Stimulated activated CD8-positive, alpha-beta memory T cell treated with anti-CD3 and anti-CD28 coated beads, Interleukin-4, amount 100 ng/mL, for 1 hour (primary cell): ENCODE results near the gene VPS39.
"Not testable (repeated sequence)": the region's sequence is repeated elsewhere in the genome, so short reads cannot be mapped to it uniquely, and the experiment has no call there.

Source experiments
- DNase-seq, 2 donors: peaks; one replicate each; pipeline ENCODE4 v3.0.0-alpha.2; 2020; ENCODE audit warnings: low read depth in 2 of 2, low spot score in 1 of 2

Gene VPS39, protein sequence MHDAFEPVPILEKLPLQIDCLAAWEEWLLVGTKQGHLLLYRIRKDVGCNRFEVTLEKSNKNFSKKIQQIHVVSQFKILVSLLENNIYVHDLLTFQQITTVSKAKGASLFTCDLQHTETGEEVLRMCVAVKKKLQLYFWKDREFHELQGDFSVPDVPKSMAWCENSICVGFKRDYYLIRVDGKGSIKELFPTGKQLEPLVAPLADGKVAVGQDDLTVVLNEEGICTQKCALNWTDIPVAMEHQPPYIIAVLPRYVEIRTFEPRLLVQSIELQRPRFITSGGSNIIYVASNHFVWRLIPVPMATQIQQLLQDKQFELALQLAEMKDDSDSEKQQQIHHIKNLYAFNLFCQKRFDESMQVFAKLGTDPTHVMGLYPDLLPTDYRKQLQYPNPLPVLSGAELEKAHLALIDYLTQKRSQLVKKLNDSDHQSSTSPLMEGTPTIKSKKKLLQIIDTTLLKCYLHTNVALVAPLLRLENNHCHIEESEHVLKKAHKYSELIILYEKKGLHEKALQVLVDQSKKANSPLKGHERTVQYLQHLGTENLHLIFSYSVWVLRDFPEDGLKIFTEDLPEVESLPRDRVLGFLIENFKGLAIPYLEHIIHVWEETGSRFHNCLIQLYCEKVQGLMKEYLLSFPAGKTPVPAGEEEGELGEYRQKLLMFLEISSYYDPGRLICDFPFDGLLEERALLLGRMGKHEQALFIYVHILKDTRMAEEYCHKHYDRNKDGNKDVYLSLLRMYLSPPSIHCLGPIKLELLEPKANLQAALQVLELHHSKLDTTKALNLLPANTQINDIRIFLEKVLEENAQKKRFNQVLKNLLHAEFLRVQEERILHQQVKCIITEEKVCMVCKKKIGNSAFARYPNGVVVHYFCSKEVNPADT

GRCh38 chr15:42207674-42208579, at the start of gene VPS39:
VPS39 (minus strand) TSS chr15:42208304; CDS start chr15:42208153, 151 bp downstream.
- DNase-seq = peak; percentile 60 to 63

GRCh38 chr15:42253300-42253699, 45.2 kb upstream of the VPS39 start:
- no peak for DNase-seq

DNA sequence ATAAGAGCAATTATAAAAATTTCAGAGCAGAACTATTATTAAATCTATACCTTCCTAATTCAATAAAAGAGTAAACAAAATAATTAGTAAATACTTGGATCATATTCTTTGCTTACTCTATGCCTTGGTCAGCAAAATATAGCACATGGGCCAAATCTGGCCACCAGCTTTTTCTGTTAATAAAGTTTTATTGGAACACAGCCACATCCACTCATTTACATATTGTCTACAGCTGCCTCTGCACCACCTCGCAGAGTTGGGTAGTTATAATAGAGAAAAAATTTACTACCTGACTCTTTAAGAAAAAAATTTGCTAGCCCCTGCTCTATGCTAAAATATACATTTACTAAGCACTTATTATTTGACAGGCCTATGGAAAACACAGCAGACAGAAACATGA, 32.7 kb upstream of the VPS39 start:
- no peak for DNase-seq

DNA sequence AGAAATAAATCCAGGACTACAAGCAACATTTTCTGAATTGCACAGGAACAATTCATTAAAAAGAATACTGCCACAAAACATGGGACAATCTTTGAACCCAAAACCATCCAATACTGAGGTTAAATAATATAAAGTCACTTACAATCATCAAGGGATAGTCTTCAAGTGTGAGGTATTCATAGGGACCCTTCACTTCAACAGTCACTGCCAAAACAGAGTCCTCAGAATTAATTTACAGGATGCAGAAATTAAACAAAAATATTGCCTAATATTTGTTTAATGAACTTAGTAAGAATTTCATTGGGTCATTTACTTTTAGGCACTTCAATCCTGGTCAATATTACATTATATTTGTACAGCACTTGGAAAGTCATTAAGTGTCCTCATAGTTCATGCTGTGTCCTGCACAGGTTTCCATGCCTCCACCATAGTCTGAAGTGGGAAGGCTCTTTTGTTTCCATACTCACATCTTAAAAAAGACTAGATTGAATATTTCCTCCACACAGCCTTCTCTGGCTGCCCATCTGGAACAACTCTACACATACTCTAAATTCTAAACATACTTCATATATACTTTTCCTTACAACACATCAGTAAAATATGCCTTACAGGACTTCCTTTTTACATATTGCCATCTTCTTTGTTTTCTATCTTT, 31.6 kb upstream of the VPS39 start:
- no peak for DNase-seq

DNA sequence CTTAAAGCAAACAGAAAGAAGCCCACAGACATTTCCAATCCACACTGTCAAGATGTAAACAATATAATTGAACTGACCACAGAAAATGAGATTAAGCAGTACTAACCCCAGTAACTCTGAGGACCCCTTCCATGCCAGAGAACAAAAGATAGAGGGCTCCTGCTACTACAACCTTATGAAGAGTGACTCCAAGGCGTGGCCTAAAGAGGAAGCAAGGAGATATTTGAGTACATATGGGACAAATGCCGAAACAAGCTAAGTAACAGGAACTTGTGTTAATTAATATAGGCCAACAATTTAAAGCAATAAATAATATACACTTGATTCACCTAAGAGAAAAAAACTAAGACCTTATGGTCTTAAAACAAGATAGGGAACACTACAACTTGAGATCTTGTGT, 25.0 kb upstream of the VPS39 start:
- no peak for DNase-seq

DNA sequence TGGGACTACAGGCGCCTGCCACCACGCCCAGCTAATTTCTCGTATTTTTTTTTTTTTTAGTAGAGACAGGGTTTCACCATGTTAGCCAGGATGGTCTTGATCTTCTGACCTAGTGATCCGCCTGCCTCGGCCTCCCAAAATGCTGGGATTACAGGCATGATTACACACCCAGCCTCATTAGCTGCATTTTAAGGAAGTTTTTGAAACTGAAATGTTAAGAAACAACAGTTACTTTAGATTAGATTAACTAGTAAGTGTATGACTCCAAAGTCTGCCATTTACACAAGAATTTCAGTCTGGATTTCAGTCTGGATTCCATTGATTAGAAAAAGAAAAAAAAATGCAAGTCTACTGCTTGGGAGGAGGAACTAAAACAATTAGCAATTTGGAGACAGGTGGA, 24.5 kb upstream of the VPS39 start:
- DNase-seq = no peak

GRCh38 chr15:42231088-42231487, 23.0 kb upstream of the VPS39 start:
- no peak for DNase-seq

DNA sequence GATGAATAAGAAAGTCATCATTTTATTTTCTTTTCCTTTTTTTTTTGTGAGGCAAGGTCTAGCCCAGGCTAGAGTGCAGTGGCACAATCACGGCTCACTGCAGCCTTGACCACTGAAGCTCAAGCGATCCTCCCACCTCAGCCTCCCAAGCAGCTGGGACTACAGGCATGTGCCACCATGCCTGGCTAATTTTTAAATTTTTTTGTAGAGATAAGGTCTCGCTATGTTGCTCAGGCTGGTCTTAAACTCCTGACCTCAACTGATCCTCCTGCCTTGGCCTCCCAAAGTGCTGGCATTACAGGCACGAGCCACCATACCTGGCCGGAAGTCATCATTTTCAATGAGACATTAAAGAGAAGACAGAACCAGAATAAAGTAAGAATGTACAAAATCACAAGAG, 20.9 kb upstream of the VPS39 start:
- DNase-seq = not testable (repeated sequence)

DNA sequence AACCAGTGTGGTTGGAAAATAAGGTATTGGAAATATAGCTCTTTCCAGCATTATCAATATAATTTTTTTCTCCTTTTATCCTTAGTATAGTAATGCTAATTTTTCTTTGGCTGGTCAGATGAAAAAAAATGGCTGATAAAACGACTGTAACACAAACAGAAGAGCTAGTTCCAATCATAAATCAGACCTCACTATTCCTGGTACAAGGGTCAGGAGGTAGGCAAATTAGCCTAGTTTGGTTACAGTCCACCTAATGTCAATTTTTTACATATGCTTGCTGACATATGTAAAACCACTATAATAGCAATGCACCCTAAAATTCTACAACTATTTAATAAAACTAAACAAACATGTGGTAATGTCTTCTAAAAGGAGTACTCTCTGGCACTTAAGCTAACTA, 19.9 kb upstream of the VPS39 start:
- no peak for DNase-seq

- no peak for DNase-seq
Measured at GRCh38 chr15:42226648-42227047, 18.5 kb upstream of the VPS39 start.

GRCh38 chr15:42220216-42220615, 12.1 kb upstream of the VPS39 start:
- DNase-seq = no peak

GRCh38 chr15:42218953-42219592, 11.0 kb upstream of the VPS39 start:
- no peak for DNase-seq

GRCh38 chr15:42217568-42217967, 9.5 kb upstream of the VPS39 start:
- no peak for DNase-seq

- DNase-seq = no peak
Measured at GRCh38 chr15:42215913-42216829, 8.1 kb upstream of the VPS39 start.

DNA sequence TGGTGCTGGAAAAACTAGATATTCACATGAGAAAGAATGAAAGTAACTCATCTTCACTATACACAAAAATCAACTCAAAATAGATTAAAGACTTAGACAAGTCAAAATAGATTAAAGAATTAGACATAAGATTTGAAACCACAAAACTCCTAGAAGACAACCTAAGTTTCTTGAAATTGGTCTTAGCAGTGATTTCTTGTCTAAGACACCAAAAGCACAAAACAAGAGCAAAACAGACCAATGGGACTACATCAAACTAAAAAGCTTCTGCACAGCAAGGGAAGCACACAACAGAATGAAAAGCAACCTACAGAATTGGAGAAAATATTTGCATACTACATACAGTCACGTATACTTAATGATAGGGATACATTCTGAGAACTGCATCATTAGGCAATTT, 6.5 kb upstream of the VPS39 start:
- no peak for DNase-seq

DNA sequence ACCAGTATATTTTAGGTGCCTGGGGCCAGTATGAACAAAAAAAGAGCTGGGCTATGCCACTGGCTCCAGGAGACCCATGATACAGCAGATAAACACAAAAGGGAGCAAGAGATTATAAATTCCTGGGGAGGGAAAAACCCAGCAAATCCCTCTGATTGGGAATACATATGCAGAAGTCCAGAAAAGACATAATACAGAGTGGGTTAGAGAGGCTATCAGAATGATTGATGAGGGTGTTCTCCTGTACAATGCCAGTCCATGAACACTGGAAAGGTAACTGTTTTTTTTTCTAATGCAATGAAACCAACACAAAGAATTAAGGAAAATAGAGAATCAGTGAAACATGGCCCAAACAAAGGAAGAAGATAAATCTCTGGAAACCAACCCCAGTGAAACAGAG, 5.4 kb upstream of the VPS39 start:
- DNase-seq = no peak

GRCh38 chr15:42210696-42211095, 2.6 kb upstream of the VPS39 start:
- DNase-seq = no peak

- no peak for DNase-seq
Measured at GRCh38 chr15:42206406-42206805, 1.7 kb downstream of the VPS39 start.

- no peak for DNase-seq
Measured at GRCh38 chr15:42203891-42204290, 4.2 kb downstream of the VPS39 start.
